ENCODE measurements around the gene FGF21. TPM values are rescaled to one million over a fixed set of nuclear protein-coding genes. Genes with fewer than 3 reads are reported as not detected.
A peak's percentile ranks its signal among the peaks of the same experiment; 100 is the strongest.

FGF21 gene
- total and polyA plus RNA-seq, 5 donors from 2014 or later, result not detected

DNA sequence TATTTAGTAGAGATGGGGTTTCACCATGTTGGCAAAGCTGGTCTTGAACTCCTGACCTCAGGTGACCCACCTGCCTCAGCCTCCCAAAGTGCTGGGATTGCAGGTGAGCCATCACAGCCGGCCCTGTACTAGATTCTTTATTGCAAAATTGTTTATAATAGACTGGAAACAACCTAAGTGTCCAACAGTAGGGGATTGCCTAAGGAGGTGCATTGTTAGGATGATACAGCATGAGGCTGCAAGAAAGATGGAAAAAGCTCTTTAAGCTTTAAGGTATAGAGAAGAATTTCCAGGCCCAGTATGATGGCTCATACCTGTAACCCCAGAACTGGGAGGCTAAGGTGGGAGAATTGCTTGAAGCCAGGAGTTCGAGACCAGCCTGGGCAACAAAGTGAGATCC is 47.3 kb downstream of the FGF21 start:
- H3K27ac Mint-ChIP-seq, result no peak overlapping the region

DNA sequence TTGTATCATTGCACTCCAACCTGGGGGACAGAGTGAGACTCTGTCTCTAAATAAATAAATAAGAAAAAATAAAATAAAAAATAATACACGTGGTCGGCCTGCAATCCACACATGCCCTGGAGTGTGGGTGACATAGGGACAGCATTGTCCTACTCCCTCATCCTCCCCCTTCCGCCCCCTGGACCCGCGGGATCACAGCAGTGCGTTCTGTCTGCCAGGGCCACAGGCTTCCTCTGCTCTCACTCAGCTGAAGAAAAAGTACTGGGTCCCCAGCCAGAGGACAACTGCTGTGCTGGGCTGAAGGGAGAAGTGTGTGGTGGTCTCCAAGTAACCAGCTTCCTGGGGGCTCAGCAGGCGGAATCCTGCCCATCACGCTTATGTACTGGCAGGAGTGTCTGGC is 49.2 kb downstream of the FGF21 start:
- Mint-ChIP-seq H3K36me3 (no peaks in the 10 kb centered on the region), H3K4me1 (peaks cover 0 to 20% (median 12%) of the 10 kb centered on the region in 4 donors), H3K9me3 (no peaks in the 10 kb centered on the region), H3K27me3 (no peaks in the 10 kb centered on the region), H3K4me3 (no peak overlapping the region), H3K27ac (no peak overlapping the region)
- DNase-seq (no peak), ATAC-seq (ENCODE audit: low read depth in 2 of 2) (no peak)
- Histone ChIP-seq H3K9me3 (ENCODE audit: control insufficient read depth in 2 of 2, low read length in 2 of 2) (no peaks in the 10 kb centered on the region), H3K27me3 (ENCODE audit: control insufficient read depth, insufficient read depth, low read length) (no peaks in the 10 kb centered on the region), H3K4me3 (ENCODE audit: low read depth, low read length) (no peak overlapping the region), H3K4me1 (ENCODE audit: control insufficient read depth, insufficient read depth, low read length, poor library complexity, severe bottlenecking) (no peaks in the 10 kb centered on the region), H3K27ac (ENCODE audit: insufficient read depth, low read length, poor library complexity, severe bottlenecking) (no peak overlapping the region), H3K36me3 (ENCODE audit: control insufficient read depth, insufficient read depth, low read length) (no peaks in the 10 kb centered on the region)

More for the DNA sequence above, 47.3 kb downstream of the FGF21 start:
- H3K27me3 ChIP-seq (ENCODE audit: control insufficient read depth, insufficient read depth, low read length), result no peaks in the 10 kb centered on the region
- no peak overlapping the region for H3K4me3 Mint-ChIP-seq
- no peak overlapping the region for H3K27ac ChIP-seq (ENCODE audit: insufficient read depth, low read length, poor library complexity, severe bottlenecking)
- no peaks in the 10 kb centered on the region for H3K36me3 Mint-ChIP-seq
- no peak overlapping the region for H3K4me3 ChIP-seq (ENCODE audit: low read depth, low read length)
- DNase-seq (no peak), ATAC-seq (ENCODE audit: low read depth in 2 of 2) (no peak)
- no peaks in the 10 kb centered on the region for H3K4me1 ChIP-seq (ENCODE audit: control insufficient read depth, insufficient read depth, low read length, poor library complexity, severe bottlenecking)
- H3K9me3 ChIP-seq (ENCODE audit: control insufficient read depth in 2 of 2, low read length in 2 of 2), result no peaks in the 10 kb centered on the region
- no peaks in the 10 kb centered on the region for H3K36me3 ChIP-seq (ENCODE audit: control insufficient read depth, insufficient read depth, low read length)
- no peaks in the 10 kb centered on the region for H3K27me3 Mint-ChIP-seq
- H3K9me3 Mint-ChIP-seq, result no peaks in the 10 kb centered on the region
- H3K4me1 Mint-ChIP-seq, result peaks cover 0 to 8% (median 4%) of the 10 kb centered on the region in 4 donors

DNA sequence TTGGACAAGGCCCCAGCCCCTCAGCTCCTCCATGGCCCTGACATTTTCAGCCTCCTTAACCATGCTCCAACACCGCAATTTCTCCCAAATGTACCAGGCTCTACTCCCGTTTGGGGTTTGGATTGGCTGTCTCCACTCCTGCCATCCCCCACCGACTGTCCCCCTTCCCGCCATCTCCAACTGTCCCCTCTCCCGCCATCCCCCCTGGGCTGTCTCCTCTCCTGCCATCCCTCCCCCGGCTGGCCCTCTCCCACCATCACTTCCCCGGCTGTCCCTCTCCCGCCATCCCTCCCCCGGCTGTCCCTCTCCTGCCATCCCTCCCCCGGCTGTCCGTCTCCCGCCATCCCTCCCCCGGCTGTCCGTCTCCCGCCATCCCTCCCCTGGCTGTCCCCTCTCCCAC is 50.1 kb downstream of the FGF21 start:
- Mint-ChIP-seq H3K4me1 (peaks cover 0 to 30% (median 20%) of the 10 kb centered on the region in 4 donors), H3K27ac (no peak overlapping the region), H3K27me3 (no peaks in the 10 kb centered on the region), H3K36me3 (no peaks in the 10 kb centered on the region), H3K9me3 (peaks cover 0 to under 1% (median 0%) of the 10 kb centered on the region in 7 donors), H3K4me3 (no peak overlapping the region)
- Histone ChIP-seq H3K4me1 (ENCODE audit: control insufficient read depth, insufficient read depth, low read length, poor library complexity, severe bottlenecking) (peaks cover 9% of the 10 kb centered on the region), H3K4me3 (ENCODE audit: low read depth, low read length) (no peak overlapping the region), H3K27me3 (ENCODE audit: control insufficient read depth, insufficient read depth, low read length) (no peaks in the 10 kb centered on the region), H3K27ac (ENCODE audit: insufficient read depth, low read length, poor library complexity, severe bottlenecking) (no peak overlapping the region), H3K9me3 (ENCODE audit: control insufficient read depth in 2 of 2, low read length in 2 of 2) (no peaks in the 10 kb centered on the region), H3K36me3 (ENCODE audit: control insufficient read depth, insufficient read depth, low read length) (no peaks in the 10 kb centered on the region)
- ATAC-seq (ENCODE audit: low read depth in 2 of 2) (no peak), DNase-seq (no peak)

DNA sequence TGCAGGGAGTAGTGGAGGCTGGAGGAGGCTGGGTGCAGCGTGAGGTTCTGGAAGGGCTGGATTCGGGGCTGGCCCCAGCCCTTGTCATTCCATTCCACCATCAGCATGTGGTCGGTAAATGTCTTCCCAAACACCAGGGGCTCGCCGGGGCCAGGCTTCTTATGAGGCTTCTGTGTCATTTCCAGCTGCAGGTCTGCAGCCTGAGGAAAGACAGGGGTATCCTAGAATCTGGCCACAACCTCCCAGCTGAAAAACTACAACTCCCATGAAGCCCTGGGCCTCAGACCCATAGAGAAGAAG is 51.1 kb downstream of the FGF21 start:
- Mint-ChIP-seq H3K27me3 (no peaks in the 10 kb centered on the region), H3K4me1 (peaks cover 0 to 33% (median 20%) of the 10 kb centered on the region in 4 donors), H3K4me3 (peak overlapping the region in 2 of 4 donors; percentile 46 to 81), H3K27ac (peak overlapping the region in 1 of 3 donors; percentile 56), H3K36me3 (no peaks in the 10 kb centered on the region), H3K9me3 (peaks cover 0 to 1% (median 0%) of the 10 kb centered on the region in 7 donors)
- peaks cover 16% of the 10 kb centered on the region for H3K4me1 ChIP-seq (ENCODE audit: control insufficient read depth, insufficient read depth, low read length, poor library complexity, severe bottlenecking)
- H3K36me3 ChIP-seq (ENCODE audit: control insufficient read depth, insufficient read depth, low read length), result no peaks in the 10 kb centered on the region
- H3K9me3 ChIP-seq (ENCODE audit: control insufficient read depth in 2 of 2, low read length in 2 of 2), result no peaks in the 10 kb centered on the region
- ATAC-seq (ENCODE audit: low read depth in 2 of 2), result peak; percentile 48 to 49
- peak in 1 of 3 donors; percentile 38 for DNase-seq
- H3K27ac ChIP-seq (ENCODE audit: insufficient read depth, low read length, poor library complexity, severe bottlenecking), result no peak overlapping the region
- H3K4me3 ChIP-seq (ENCODE audit: low read depth, low read length), result no peak overlapping the region
- H3K27me3 ChIP-seq (ENCODE audit: control insufficient read depth, insufficient read depth, low read length), result no peaks in the 10 kb centered on the region

DNA sequence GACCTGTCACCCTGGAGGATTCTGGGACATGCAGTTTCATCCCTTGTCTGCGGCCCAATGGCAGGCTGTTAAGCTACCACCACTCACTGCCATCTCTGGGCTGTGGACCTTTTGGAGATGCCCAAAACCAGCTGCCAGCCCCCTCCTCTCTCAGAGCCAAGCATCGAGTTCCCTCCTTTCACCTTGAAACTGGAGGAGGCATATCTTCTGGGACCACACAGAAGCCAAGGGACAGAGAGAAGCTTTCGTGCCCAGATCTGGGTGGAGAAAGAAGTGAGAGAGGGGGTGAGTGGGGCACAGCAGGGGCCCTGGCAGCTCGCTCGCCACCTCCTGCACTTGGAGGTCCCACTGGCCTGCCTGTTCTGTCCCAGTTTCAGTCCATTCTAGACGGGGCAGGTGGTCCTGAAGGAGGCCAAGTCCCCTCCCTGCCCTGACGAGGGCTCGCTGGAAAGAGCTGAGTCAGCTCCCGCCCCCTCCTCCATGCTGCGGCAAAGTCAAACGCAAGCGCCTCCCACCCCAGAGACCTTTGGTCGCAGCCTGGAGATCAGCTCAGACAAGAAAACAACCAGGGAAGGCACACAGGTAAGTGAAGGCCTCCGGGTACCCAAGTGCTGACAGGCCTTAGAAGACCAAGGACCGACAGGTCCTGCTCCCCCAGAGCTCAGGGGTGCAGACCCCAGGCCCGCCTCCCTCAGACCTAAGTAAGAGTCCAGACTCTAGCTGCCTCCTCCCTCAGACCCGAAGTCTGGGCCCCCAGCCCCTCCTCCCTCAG is 51.7 kb downstream of the FGF21 start:
- ATAC-seq (ENCODE audit: low read depth in 2 of 2) (no peak), DNase-seq (peak in 2 of 3 donors; percentile 57 to 67)
- H3K27me3 Mint-ChIP-seq, result no peaks in the 10 kb centered on the region

DNA sequence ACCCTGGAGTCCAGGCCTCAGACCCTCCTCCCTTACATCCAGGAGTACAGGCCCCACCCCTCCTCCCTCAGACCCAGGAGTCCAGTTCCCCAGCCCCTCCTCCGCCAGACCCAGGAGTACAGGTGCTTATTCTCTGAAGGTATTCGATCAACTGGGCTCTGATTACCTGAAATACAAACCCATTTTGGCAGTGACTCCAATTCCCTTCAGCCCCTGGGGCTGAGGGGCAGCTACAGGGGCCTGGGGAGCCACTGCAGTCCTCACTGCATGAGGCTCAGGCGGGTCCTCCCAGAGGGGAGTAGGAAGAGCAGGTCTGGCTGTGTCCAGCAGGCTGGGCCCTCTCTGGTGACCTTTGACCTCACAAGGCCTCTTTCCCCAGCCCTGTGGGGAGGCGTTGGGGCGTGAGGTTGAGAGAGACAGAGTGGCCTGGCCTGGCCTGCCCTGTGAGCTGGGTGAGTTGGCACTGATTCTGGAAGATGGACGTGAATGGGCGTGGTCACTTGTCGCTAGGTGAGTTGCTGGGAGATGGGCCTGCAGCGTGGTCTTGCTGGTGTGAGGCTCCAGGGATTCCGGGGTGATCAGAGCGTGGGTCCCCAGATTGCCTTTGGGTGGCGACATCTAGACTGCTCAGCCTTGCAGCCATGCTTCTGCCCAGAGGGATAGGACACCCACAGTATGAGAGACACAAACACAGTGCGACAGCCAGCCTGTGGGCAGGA is 52.4 kb downstream of the FGF21 start:
- H3K9me3 ChIP-seq (ENCODE audit: control insufficient read depth in 2 of 2, low read length in 2 of 2), result no peaks in the 10 kb centered on the region
- Mint-ChIP-seq H3K27ac (peak overlapping the region in 1 of 3 donors; percentile 2), H3K9me3 (peaks cover 0 to 1% (median 0%) of the 10 kb centered on the region in 7 donors), H3K4me1 (peaks cover 0 to 42% (median 24%) of the 10 kb centered on the region in 4 donors), H3K4me3 (peak overlapping the region in 3 of 4 donors; percentile 15 to 84 (median 70)), H3K36me3 (no peaks in the 10 kb centered on the region), H3K27me3 (no peaks in the 10 kb centered on the region)
- H3K36me3 ChIP-seq (ENCODE audit: control insufficient read depth, insufficient read depth, low read length), result no peaks in the 10 kb centered on the region
- peaks cover 29% of the 10 kb centered on the region for H3K4me1 ChIP-seq (ENCODE audit: control insufficient read depth, insufficient read depth, low read length, poor library complexity, severe bottlenecking)
- DNase-seq, result no peak
- H3K27ac ChIP-seq (ENCODE audit: insufficient read depth, low read length, poor library complexity, severe bottlenecking), result no peak overlapping the region
- no peaks in the 10 kb centered on the region for H3K27me3 ChIP-seq (ENCODE audit: control insufficient read depth, insufficient read depth, low read length)
- H3K4me3 ChIP-seq (ENCODE audit: low read depth, low read length), result no peak overlapping the region
- ATAC-seq (ENCODE audit: low read depth in 2 of 2), result no peak

More for the DNA sequence above, 51.7 kb downstream of the FGF21 start:
- Histone ChIP-seq H3K36me3 (ENCODE audit: control insufficient read depth, insufficient read depth, low read length) (no peaks in the 10 kb centered on the region), H3K9me3 (ENCODE audit: control insufficient read depth in 2 of 2, low read length in 2 of 2) (no peaks in the 10 kb centered on the region), H3K4me3 (ENCODE audit: low read depth, low read length) (no peak overlapping the region), H3K27me3 (ENCODE audit: control insufficient read depth, insufficient read depth, low read length) (no peaks in the 10 kb centered on the region), H3K4me1 (ENCODE audit: control insufficient read depth, insufficient read depth, low read length, poor library complexity, severe bottlenecking) (peaks cover 21% of the 10 kb centered on the region), H3K27ac (ENCODE audit: insufficient read depth, low read length, poor library complexity, severe bottlenecking) (no peak overlapping the region)
- Mint-ChIP-seq H3K4me1 (peaks cover 0 to 36% (median 20%) of the 10 kb centered on the region in 4 donors), H3K4me3 (peak overlapping the region in 3 of 4 donors; percentile 46 to 81 (median 51)), H3K36me3 (no peaks in the 10 kb centered on the region), H3K9me3 (peaks cover 0 to 1% (median 0%) of the 10 kb centered on the region in 7 donors), H3K27ac (peak overlapping the region in 1 of 3 donors; percentile 56)

Measured in CD4-positive, CD25-positive, alpha-beta regulatory T cell (primary cell).